Measurements from ENCODE around the gene CABP1.

- TF ChIP-seq, protein P1, sequence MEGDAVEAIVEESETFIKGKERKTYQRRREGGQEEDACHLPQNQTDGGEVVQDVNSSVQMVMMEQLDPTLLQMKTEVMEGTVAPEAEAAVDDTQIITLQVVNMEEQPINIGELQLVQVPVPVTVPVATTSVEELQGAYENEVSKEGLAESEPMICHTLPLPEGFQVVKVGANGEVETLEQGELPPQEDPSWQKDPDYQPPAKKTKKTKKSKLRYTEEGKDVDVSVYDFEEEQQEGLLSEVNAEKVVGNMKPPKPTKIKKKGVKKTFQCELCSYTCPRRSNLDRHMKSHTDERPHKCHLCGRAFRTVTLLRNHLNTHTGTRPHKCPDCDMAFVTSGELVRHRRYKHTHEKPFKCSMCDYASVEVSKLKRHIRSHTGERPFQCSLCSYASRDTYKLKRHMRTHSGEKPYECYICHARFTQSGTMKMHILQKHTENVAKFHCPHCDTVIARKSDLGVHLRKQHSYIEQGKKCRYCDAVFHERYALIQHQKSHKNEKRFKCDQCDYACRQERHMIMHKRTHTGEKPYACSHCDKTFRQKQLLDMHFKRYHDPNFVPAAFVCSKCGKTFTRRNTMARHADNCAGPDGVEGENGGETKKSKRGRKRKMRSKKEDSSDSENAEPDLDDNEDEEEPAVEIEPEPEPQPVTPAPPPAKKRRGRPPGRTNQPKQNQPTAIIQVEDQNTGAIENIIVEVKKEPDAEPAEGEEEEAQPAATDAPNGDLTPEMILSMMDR (IDR thresholded peaks at IDR 0.05; ENCODE audit: extremely low read depth in 1 of 2, insufficient read depth in 1 of 2, low read depth in 1 of 2, low read length in 2 of 2) = no peak
- TF ChIP-seq GATA2 (IDR thresholded peaks at IDR 0.05; ENCODE audit: insufficient read depth, insufficient read length, low read depth, low read length) (no peak), POLR2A (IDR thresholded peaks at IDR 0.05; ENCODE audit: low read depth, low read length) (no peak), EZH2 (IDR thresholded peaks at IDR 0.05; ENCODE audit: borderline replicate concordance, low read depth, low read length, severe bottlenecking) (no peak), JUN (IDR thresholded peaks at IDR 0.05; ENCODE audit: borderline replicate concordance, insufficient read depth, insufficient read length, low read depth) (no peak)
Measured at GRCh38 chr12:120690978-120691377, 50.6 kb downstream of the CABP1 start.

Measured in endothelial cell of umbilical vein (primary cell).